ENCODE data around the gene SMG6. TPM values are rescaled to one million over a fixed set of nuclear protein-coding genes. Genes with fewer than 3 reads are reported as not detected.

The SMG6 gene
- total RNA-seq, 2 experiments from 2014 or later: 39.3 to 39.7 TPM

- Histone ChIP-seq H3K27me3 (ENCODE audit: control insufficient read depth in 1 of 2, insufficient read depth in 2 of 2, low read length in 2 of 2) (no peaks in the 10 kb centered on the region), H3K9me3 (ENCODE audit: control insufficient read depth in 1 of 2, insufficient read depth in 1 of 2, low read length in 2 of 2) (no peaks in the 10 kb centered on the region), H3K36me3 (ENCODE audit: insufficient read depth, low read length) (peaks cover 30% of the 10 kb centered on the region), H3K4me3 (ENCODE audit: low read length) (no peak overlapping the region), H3K27ac (ENCODE audit: low read depth in 1 of 2, low read length in 2 of 2) (no peak overlapping the region), H3K4me1 (ENCODE audit: insufficient read depth, low read length) (peaks cover 8% of the 10 kb centered on the region)
- H3K27me3 Mint-ChIP-seq: no peaks in the 10 kb centered on the region
- DNase-seq (no peak), ATAC-seq (ENCODE audit: poor library complexity) (no peak)
- H3K27ac Mint-ChIP-seq: no peak overlapping the region
- CTCF ChIA-PET: interaction anchor here (0.9 kb wide), 1 partner anchor 96 kb away, joined by 3 read pairs; the partner anchor contains the start of gene HIC1
- peaks cover 5% of the 10 kb centered on the region for H3K4me1 Mint-ChIP-seq (ENCODE audit: low read depth)
- POLR2A ChIA-PET: no interaction called here
- H3K36me3 Mint-ChIP-seq (ENCODE audit: low read depth): peaks cover 86% of the 10 kb centered on the region
- no peak overlapping the region for H3K4me3 Mint-ChIP-seq
- no peak for TF ChIP-seq CTCF (IDR thresholded peaks at IDR 0.05)
- no peaks in the 10 kb centered on the region for H3K9me3 Mint-ChIP-seq
- intact Hi-C loops (cut with DNase I, micrococcal nuclease): loop anchor here in 1 of 2 experiments (10.0 kb wide), 1 partner anchor 96 kb away; the partner anchor contains the start of gene HIC1
Observed at GRCh38 chr17:2150806-2151205, 152.8 kb downstream of the SMG6 start.

- Mint-ChIP-seq H3K4me3 (no peak overlapping the region), H3K4me1 (ENCODE audit: low read depth) (no peaks in the 10 kb centered on the region), H3K27ac (no peak overlapping the region), H3K36me3 (ENCODE audit: low read depth) (peaks cover 77% of the 10 kb centered on the region), H3K27me3 (no peaks in the 10 kb centered on the region), H3K9me3 (no peaks in the 10 kb centered on the region)
- ChIA-PET POLR2A (no interaction called here), CTCF (no interaction called here)
- no peak for TF ChIP-seq CTCF (IDR thresholded peaks at IDR 0.05)
- Histone ChIP-seq H3K27me3 (ENCODE audit: control insufficient read depth in 1 of 2, insufficient read depth in 2 of 2, low read length in 2 of 2) (no peaks in the 10 kb centered on the region), H3K9me3 (ENCODE audit: control insufficient read depth in 1 of 2, insufficient read depth in 1 of 2, low read length in 2 of 2) (no peaks in the 10 kb centered on the region), H3K4me1 (ENCODE audit: insufficient read depth, low read length) (peaks cover 8% of the 10 kb centered on the region), H3K27ac (ENCODE audit: low read depth in 1 of 2, low read length in 2 of 2) (no peak overlapping the region), H3K4me3 (ENCODE audit: low read length) (no peak overlapping the region), H3K36me3 (ENCODE audit: insufficient read depth, low read length) (peaks cover 23% of the 10 kb centered on the region)
- intact Hi-C loops (cut with DNase I, micrococcal nuclease): loop anchor here in 1 of 2 experiments (10.0 kb wide), 1 partner anchor 95 kb away; the partner anchor contains the start of gene HIC1
- DNase-seq (no peak), ATAC-seq (ENCODE audit: poor library complexity) (no peak)
Observed at GRCh38 chr17:2149934-2150333, 153.7 kb downstream of the SMG6 start.

GRCh38 chr17:2146132-2146871 lies 157.3 kb downstream of the SMG6 start:
- H3K27me3 ChIP-seq (ENCODE audit: control insufficient read depth in 1 of 2, insufficient read depth in 2 of 2, low read length in 2 of 2): no peaks in the 10 kb centered on the region
- Mint-ChIP-seq H3K9me3 (no peaks in the 10 kb centered on the region), H3K27ac (peak overlapping the region; percentile 24), H3K4me3 (no peak overlapping the region), H3K27me3 (no peaks in the 10 kb centered on the region), H3K4me1 (ENCODE audit: low read depth) (no peaks in the 10 kb centered on the region), H3K36me3 (ENCODE audit: low read depth) (peaks cover 65% of the 10 kb centered on the region)
- ATAC-seq (ENCODE audit: poor library complexity) (peak; percentile 34), DNase-seq (peak in 3 of 14 experiments; percentile 26 to 38 (median 35))
- H3K27ac ChIP-seq (ENCODE audit: low read depth in 1 of 2, low read length in 2 of 2): no peak overlapping the region
- intact Hi-C loops (cut with DNase I, micrococcal nuclease): no loop called here
- H3K36me3 ChIP-seq (ENCODE audit: insufficient read depth, low read length): peaks cover 22% of the 10 kb centered on the region
- ChIA-PET CTCF (no interaction called here), POLR2A (no interaction called here)
- TF ChIP-seq CTCF (IDR thresholded peaks at IDR 0.05): no peak
- H3K4me3 ChIP-seq (ENCODE audit: low read length): no peak overlapping the region
- H3K9me3 ChIP-seq (ENCODE audit: control insufficient read depth in 1 of 2, insufficient read depth in 1 of 2, low read length in 2 of 2): no peaks in the 10 kb centered on the region
- peaks cover 8% of the 10 kb centered on the region for H3K4me1 ChIP-seq (ENCODE audit: insufficient read depth, low read length)

Data from CD4-positive, alpha-beta T cell (primary cell).